CD4-positive, alpha-beta T cell treated with Interleukin-4 for 4 hours (primary cell): ENCODE results near the gene CUX1.
A peak's percentile ranks its signal among the peaks of the same experiment; 100 is the strongest.
"Not testable (repeated sequence)": the region's sequence is repeated elsewhere in the genome, so short reads cannot be mapped to it uniquely, and the experiment has no call there.

Experiments used
- DNase-seq: peaks from one replicate; pipeline ENCODE4 v3.0.0-alpha.2; 2020

Gene CUX1

GRCh38 chr7:102301367-102301766 is 483.9 kb downstream of the CUX1 start:
- DNase-seq = not testable (repeated sequence)

DNA sequence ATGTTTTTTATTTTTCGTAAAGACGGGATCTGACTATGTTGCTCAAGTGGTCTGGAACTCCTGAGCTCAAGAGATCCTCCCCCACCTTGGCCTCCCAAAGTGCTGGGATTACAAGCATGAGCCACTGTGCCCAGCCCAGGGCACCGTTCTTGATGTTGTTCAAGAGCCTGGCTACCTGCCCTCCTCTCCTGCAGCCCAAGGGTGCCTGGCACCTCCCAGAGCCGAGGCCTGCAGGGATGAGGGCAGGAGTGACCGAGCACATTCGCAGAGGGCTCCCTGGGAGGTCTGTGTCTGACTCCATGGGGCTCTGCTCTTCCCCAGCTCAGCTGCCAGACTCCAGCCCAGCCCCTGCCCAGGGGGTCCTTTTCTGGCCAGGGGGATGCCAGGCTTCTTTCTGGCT is 484.6 kb downstream of the CUX1 start:
- DNase-seq = no peak

DNA sequence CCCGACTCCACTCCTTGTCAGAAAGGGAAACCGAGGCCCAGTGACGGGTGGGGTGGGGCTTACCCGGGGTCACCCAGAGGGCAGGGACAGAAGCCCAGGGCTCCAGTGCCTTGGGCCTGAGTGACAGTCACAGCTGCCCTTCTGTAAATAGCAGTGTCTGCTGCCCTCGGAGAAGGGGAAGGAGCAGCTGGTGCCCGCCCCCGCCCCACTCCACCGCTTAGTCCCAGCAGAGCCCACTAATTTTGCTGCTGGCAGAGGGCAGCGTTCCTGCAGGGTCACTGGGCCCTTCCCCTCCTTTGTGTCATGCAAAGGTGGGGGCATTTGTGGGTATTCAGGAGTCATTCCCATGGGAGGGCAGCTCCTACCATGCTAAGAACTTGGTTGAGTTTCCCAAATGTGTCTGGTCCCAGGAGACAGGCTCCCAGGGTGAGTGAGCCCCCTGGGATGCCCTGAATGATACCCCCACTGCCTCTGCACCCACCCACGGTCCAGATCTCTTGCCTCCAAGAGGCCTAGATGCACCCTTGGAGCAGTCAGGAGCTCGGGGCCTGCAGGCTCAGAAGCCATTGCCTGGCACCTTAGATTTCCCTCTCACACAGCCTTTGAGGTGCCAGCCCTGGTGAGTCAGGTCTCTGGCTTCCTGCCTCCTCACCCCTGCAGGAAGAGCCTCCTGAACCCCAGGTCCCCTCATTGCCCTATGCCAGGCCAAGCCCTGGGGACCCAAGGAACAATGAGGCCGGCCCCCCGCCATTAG is 486.4 kb downstream of the CUX1 start:
- no peak for DNase-seq

DNA sequence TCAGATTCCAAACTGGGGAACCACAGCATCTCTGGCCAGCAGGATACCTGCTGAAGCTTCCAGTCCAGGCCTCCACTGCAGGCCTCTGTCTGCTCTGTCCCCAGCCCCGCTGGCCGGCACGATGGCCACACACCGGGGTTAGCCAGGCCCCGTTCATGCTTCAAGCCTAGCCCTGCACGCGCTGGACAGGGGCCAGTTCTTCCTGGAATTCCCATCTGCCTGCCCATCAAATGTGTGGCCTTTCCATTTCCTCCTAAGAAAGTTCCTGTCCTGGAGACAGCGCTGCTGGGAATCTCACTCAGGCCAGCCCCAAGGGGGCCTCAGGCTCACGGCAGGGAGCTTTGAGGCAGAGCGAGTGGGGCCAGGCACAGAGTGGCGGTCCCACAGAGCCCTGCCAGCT is 487.2 kb downstream of the CUX1 start:
- DNase-seq = no peak

DNA sequence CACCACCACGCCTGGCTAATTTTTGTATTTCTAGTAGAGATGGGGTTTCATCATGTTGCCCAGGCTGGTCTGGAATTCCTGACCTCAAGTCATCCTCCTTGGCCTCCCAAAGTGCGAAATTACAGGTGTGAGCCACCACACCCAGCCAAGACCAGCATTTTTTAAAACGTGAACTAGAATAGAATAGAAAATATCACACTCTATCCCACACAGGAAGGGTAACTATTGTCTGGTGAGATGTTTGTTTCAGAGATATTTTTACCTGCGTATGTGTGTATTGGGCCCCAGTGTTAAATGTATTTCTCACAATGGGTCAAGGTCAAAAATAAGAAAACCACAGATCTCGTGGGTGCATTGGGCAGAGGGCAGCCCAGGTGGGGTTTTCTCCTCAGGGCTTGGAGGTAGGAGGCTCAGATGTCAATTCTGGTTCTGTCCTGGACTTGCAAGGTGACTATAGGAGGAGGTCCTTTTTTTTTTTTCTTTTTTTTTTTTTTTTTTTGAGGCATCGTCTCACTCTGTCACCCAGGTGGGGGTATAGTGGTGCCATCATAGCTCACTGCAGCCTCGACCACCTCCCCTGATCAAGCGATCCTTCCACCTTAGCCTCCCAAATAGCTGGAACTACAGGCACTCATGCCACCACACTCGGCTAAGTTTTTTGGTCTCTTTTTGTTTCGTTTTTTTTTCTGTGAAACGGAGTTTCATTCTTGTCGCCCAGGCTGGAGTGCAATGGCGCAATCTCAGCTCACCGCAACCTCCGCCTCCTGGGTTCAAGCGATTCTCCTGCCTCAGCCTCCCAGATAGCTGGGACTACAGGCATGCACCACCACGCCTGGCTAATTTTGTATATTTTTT is 488.2 kb downstream of the CUX1 start:
- no peak for DNase-seq

GRCh38 chr7:102306916-102307677 is 489.7 kb downstream of the CUX1 start:
- peak; percentile 46 for DNase-seq

DNA sequence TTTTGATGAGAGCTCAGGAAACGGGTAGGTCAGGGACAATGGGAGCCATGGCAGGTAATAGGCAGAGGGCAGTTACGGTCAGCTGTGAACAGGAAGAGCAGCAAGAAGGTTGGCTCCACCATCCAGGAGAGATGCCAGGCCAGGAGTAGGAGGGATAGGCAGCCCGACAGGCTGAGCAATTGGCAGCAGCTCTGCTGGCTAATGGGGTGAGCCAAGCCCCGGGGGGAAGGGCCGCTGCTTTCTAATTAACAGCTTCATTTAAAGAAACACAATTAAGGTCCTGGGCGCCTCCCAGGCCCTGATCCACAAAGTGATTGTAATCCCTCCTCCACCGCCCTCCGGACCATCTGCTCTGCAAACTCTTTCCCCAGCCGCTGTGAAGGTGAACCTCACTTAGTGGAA is 493.0 kb downstream of the CUX1 start:
- DNase-seq = no peak

GRCh38 chr7:102312317-102312716 is 494.9 kb downstream of the CUX1 start:
- DNase-seq = no peak

GRCh38 chr7:102313997-102314780 is 496.8 kb downstream of the CUX1 start:
- DNase-seq = no peak

GRCh38 chr7:102317231-102318059 is 500.0 kb downstream of the CUX1 start:
- no peak for DNase-seq

- no peak for DNase-seq
Measured at GRCh38 chr7:102318482-102318971, 501.1 kb downstream of the CUX1 start.

- DNase-seq = no peak
Measured at GRCh38 chr7:102319671-102320070, 502.2 kb downstream of the CUX1 start.

DNA sequence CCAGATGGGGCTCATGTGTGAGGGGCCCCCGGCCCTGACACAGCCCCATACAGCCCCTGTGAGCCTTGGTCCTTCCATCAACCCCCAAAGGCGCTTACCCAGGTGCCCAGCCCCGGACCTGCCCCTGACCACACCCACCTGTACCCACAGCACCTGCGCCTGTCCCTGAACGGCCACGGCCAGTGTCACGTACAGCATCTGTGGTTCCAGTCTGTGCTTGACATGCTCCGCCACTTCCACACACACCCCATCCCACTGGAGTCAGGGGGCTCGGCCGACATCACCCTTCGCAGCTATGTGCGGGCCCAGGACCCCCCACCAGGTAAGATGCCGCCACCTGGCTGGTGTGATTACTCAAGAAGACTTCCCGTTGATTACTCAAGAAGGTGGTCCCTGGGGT is 502.8 kb downstream of the CUX1 start:
- no peak for DNase-seq

- no peak for DNase-seq
Measured at GRCh38 chr7:102320601-102321350, 503.4 kb downstream of the CUX1 start.

- no peak for DNase-seq
Measured at GRCh38 chr7:102321351-102322201, 504.1 kb downstream of the CUX1 start.

DNA sequence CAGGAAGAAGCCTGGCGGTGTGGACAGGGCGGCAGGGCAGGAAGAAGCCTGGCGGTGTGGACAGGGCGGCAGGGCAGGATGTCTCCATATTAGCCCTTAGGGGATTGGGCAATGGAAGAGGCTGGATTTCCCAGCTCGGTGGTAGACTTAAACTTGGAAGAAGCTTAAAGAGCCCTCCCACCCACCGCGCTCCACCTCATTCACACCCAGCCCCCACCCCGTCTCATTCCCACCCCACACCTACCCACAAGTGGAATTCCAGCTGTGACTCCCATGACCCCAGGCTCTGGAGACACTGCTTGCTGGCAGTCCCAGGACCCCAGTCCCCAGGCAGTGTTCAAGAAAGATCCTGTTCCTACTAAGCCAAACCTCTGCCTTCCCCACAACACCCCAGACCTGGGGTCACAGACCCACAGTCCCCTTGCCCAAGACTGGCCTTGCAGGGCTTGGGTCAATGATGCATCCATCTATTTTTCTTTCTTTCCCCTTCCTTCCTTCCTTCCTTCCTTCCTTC is 504.8 kb downstream of the CUX1 start:
- no peak for DNase-seq

DNA sequence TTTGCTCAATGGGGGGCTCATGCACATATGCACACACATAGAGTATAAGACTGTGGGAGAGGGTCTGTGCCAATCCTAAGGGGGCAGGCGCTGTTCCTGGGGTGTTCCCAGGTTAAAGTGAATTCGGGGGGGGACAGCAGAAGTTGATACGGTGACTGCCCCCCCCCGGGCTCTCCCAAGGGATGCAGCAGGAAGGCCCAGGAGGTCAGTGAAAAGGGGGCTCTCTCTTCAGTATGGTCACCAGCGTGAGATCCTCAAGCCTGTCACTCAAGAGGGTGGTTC is 506.4 kb downstream of the CUX1 start:
- DNase-seq = no peak

GRCh38 chr7:102325106-102325505 is 507.7 kb downstream of the CUX1 start:
- not testable (repeated sequence) for DNase-seq

GRCh38 chr7:102326157-102326889 is 508.9 kb downstream of the CUX1 start:
- DNase-seq = no peak
